Measurements from ENCODE around the gene ACER1.
"Not testable (repeated sequence)": the region's sequence is repeated elsewhere in the genome, so short reads cannot be mapped to it uniquely, and the experiment has no call there.

The ACER1 gene

DNA sequence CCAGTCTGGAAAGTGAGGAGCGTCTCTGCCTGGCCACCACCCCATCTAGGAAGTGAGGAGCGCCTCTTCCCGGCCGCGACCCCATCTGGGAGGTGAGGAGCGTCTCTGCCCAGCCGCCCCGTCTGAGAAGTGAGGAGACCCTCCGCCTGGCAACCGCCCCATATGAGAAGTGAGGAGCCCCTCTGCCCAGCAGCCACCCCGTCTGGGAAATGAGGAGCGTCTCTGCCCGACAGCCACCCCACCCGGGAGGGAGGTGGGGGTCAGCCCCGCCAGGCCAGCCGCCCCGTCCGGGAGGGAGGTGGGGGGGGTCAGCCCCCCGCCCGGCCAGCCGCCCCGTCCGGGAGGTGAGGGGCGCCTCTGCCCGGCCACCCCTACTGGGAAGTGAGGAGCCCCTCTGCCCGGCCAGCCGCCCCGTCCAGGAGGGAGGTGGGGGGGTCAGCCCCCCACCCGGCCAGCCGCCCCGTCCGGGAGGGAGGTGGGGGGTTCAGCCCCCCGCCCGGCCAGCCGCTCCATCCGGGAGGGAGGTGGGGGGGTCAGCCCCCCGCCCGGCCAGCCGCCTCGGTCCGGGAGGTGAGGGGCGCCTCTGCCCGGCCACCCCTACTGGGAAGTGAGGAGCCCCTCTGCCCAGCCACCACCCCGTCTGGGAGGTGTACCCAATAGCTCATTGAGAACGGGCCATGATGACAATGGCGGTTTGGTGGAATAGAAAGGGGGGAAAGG lies 22.1 kb upstream of the ACER1 start:
- not testable (repeated sequence) for DNase-seq

DNA sequence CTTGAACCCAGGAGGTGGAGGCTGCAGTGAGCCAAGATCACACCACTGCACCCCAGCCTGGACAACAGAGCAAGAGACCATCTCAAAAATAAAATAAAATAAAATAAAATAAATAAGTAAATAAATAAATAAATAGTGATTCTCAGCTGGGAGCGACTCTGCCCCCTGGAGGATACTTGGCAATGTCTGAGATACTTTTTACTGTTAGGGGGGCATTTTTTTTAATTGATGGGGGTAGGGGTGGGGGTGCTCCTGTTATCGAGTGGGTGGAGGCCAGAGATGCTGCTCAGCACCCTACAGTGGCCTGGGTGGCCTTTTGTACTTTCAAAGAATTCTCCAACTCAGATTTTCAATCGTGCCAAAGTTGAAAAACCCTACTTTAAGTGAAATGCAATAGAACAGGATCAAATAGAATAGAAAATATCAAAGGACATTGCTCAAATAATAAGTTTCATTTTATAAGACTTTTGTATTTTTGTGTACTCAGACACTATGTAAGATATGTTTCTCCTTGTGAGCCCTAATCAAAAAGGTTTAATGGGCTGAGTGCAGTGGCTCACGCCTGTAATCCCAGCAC lies 20.8 kb upstream of the ACER1 start:
- no peak for DNase-seq

GRCh38 chr19:6352381-6353165 lies 19.2 kb upstream of the ACER1 start:
- DNase-seq: no peak

DNA sequence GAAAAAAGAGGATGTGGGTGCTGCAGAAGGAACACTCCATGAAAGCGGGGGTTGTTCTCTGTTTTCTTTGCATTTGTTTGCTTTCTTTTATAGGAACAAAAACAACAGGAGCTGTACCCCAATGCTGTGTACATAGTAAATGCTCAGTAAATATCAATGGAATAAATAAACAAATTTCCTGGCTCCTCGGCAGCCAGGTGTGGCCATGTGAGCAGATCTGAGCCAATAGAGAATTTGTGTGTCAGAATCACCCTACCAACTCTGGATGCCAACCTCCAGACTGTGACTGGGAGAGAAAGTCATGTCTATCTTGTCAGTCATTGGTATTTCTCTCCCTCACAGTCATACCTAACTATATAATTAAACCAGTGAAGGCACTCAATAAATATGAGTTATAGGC lies 17.3 kb upstream of the ACER1 start:
- DNase-seq: no peak

- DNase-seq: not testable (repeated sequence)
Measured at GRCh38 chr19:6349271-6349670, 15.9 kb upstream of the ACER1 start.

GRCh38 chr19:6343462-6343861 lies 10.1 kb upstream of the ACER1 start:
- DNase-seq: no peak

GRCh38 chr19:6340493-6341201 lies 7.2 kb upstream of the ACER1 start:
- DNase-seq: no peak

DNA sequence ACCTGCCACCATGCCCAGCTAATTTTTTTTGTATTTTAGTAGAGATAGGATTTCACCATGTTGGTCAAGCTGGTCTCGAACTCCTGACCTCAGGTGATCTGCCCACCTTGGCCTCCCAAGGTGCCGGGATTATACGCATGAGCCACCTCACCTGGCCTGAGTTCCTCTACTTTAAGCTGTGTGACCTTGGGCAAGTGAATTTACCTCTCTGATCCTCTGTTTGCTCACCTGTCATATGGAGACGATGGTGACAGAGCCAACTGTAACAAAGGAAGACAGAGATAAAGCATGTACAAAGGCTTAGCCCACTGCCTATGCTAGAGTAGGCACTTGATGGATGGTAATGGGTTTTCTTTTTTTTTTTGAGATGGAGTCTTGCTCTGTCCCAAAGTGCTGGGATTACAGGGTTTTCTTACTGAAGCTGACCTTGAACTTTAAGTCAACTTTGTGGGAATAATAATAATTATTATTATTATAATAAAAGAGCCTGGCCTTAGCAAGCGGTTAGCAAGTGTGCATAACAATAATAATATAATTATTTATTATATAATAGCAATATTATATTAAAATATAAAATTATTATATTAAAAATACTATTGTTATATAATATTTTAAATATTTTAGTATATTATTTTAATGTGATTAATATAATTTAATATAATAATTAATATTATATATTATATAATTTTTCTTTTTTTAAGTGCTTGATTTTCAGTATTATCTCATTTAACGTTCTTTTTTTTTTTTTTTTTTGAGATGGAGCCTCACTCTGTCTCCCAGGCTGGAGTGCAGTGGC lies 1.3 kb upstream of the ACER1 start:
- DNase-seq: no peak

DNA sequence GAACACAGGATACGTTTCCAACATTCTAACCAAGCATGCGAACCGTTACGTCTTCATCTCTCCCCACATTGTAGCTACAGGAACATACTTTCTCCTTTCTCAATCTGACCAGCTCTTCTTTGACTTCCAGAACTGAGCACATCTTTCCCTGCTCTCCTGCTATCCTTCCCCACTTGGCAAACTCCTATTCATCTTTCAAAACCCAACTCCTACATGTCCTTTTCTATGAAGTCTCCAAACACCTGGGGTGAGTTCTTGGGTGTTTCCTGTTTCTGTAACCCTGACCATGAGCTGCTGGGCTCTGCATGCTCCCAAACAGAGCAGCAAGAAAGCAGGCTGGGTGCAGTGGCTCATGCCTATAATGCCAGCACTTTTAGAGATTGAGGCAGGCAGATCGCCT lies 6.6 kb downstream of the ACER1 start:
- no peak for DNase-seq

DNA sequence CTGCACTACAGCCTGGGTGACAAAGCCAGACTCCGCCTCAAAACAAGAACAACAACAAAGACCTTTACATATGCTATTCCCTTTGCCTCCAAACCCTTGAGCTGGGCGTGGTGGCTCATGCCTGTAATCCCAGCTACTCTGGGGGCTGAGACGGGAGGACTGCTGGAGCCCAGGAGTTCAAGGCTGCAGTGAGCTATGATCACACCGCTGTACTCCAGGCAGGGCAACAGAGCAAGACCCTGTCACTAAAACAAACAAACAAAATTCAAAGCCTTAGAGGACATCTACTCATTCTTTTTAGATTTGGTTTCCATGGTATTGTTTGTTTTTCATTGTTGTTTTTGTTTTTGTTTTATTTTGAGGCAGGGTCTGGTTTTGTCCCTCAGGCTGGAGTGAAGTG lies 7.8 kb downstream of the ACER1 start:
- no peak for DNase-seq

- no peak for DNase-seq
Measured at GRCh38 chr19:6324757-6325156, 8.7 kb downstream of the ACER1 start.

DNA sequence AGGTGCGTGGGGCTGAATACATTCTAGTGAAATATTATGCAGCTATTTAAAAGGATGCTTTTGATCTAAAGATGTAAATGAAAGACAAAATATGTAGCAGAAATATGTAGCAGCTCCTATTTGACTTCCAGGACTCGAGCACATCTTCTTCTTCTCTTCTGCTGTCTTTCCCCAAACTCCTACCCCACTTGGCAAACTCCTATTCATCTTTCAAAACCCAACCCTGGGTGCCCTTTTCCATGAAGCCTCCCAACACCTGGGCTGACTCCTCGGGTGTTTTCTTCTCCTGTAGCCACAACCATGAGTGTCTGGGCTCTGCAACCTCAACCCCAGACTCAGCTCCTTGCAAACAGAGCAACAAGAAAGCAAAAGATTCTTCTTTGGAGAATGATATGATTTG lies 11.1 kb downstream of the ACER1 start:
- no peak for DNase-seq

GRCh38 chr19:6319376-6319775 lies 14.0 kb downstream of the ACER1 start:
- no peak for DNase-seq

DNA sequence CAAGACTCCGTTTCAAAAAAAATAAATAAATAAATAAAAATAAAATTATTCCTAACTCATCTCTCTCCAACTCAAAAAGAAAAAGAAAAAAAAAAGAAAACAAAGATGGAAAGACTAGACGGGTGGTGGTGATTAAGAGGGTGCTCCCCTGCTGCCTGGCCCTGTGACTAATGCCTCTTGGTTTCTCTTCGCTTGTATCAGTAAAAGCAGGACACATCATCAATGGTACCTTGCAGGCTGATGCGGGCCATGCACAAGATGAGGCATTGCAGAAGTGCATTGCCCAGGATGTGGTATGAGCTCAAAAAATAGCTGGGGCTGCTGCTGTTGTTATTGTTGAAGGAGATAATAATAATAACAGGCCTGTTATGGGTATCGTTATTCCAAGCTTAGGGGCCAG lies 14.6 kb downstream of the ACER1 start:
- no peak for DNase-seq

DNA sequence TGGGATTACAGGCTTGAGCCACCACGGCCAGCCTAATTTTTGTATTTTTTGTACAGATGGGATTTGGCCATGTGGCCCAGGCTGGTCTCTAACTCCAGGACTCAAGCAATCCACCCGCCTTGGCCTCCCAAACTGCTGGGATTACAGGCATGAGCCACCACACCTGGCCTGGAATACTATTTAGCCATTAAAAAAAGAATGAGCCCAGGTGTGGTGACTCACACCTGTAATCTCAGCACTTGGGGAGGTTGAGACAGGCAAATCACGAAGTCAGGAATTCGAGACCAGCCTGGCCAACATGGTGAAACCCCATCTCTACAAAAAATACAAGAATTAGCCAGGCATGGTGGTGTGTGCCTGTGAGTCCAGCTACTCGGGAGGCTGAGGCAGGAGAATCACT lies 17.8 kb downstream of the ACER1 start:
- DNase-seq: not testable (repeated sequence)

GRCh38 chr19:6313398-6313969 lies 19.9 kb downstream of the ACER1 start:
- no peak for DNase-seq

DNA sequence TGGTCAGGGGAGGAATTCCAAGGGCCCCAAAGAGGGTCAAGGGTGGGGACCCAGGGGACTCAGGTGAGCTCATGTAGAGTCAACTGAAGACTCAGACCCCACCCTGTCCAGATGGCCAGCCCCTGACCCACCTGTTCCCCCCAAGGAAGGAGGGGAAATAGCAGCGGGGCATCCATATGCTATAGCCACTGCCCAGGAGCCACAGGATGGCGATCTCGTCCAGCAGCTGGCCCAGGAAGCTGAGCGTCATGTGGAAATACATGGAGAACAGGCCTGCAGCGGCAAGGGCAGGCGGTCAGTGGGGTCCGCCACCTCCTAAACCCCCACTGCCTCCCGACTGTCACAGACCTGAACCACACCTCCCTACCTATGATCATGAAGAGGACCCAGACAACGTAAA lies 21.4 kb downstream of the ACER1 start:
- no peak for DNase-seq

GRCh38 chr19:6298413-6298812 lies 35.0 kb downstream of the ACER1 start:
- DNase-seq: no peak

DNA sequence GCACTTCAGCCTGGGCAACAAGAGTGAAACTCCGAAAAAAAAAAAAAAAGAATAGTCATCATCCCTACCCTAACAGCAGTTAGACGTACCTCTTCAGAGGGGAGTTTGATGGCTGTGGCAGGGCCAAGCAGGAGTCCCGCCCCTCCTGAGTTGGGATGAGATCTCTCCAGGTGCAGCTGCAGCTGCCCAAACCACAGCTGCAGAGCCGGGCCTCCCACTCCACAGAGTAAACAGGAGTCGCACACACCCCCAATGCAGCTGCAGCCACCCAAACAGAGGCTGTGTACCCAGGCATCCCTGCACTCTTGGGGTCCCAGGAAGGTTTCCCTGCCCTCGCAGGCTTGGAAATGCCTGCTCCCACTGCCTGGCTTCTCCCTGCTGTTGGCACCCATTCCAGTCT lies 36.2 kb downstream of the ACER1 start:
- DNase-seq: no peak

DNA sequence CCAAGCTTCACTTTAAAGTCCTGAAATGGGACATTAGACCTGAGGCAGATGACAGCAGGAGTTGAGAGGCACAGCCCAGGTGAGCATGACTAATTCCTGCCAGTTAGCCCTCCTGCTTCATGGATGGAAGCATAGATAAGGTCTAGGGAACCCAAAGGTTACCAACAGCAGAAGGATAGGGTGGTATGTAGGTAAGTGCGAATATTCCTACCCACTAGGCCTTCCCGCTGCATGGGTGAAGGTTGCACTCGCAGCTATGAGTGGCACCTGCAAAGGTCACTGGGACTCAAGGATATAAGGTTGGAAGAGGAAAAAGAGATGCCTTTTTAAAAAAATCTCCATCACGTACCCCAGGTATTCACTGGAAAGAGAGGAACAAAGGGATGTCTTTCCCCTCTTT lies 41.4 kb downstream of the ACER1 start:
- no peak for DNase-seq

DNA sequence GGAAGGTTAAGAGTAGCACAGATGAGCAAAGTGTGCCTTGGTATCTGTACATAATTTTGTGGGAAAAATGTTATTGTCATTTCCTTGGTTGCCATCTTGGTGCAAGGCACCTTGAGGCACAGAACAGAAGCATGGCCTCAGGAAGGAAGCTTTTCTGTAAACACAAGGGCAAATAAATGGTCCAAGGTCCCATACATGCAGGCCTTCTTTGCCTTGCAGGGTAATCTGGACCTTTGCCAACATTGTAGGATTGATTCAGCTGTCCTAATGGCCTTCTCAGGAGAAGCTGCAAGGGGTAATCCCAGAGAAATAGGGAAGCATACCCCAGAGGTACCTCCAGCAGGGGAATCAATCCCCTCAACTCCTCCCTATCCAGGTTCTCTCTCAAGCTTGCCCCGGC lies 44.7 kb downstream of the ACER1 start:
- no peak for DNase-seq

- DNase-seq: no peak
Measured at GRCh38 chr19:6287269-6287885, 46.0 kb downstream of the ACER1 start.
